Measurements from ENCODE around the gene KRTAP13-4.

GRCh38 chr21:30463713-30464112, 33.7 kb downstream of the KRTAP13-4 start:
- TF ChIP-seq POLR2A (IDR thresholded peaks at IDR 0.05; ENCODE audit: low read depth, low read length) (no peak), POLR2AphosphoS5 (IDR thresholded peaks at IDR 0.05; ENCODE audit: low read depth, low read length) (no peak)

All from GM12891 (cell line).